HepG2 (cell line): ENCODE results near the gene CST3. TPM values are rescaled to one million over a fixed set of nuclear protein-coding genes. Genes with fewer than 3 reads are reported as not detected.

Experiments used
- ATAC-seq: fragments of 200-7000 bp; cut with Tn5 transposase; 3 replicates; pipeline ENCODE4 v1.9.1; 2020; ENCODE audit warnings: mild to moderate bottlenecking, moderate library complexity
- BruUV-seq: library from RNA; stranded (reverse); fragments of 400-500 nt; replicated peaks from 2 replicates; lab custom pipeline; 2021; lab: Mats Ljungman, UMichigan
- CTCF ChIA-PET: fragments of 300-600 bp; formaldehyde crosslinking; extraction: SDS; loops from one replicate; lab custom pipeline; 2021; ENCODE audit warnings: low total read pairs, inconsistent platforms, low intra/inter-chr PET ratio; lab: Yijun Ruan, JAX
- POLR2A ChIA-PET: fragments of 350-600 bp; sonication (Branson Sonifier 250); formaldehyde crosslinking; loops from one replicate; lab custom pipeline; 2020; ENCODE audit warnings: antibody characterized with exemption, inconsistent platforms; lab: Yijun Ruan, JAX
- DNase-seq: peaks from one replicate; pipeline ENCODE4 v3.0.0-alpha.2; 2015; ENCODE audit warnings: low spot score
- FAIRE-seq: peaks from 3 replicates; lab custom pipeline; 2011; peaks lifted over from hg19 to GRCh38; lab: Jason Lieb, UNC
- H2AFZ ChIP-seq: one replicate; pipeline ENCODE4 v1.6.1; 2011; ENCODE audit warnings: low read length, inconsistent platforms
- H3K27ac ChIP-seq: fragments of 300-600 bp; 3 replicates; pipeline ENCODE4 v1.8.0; 2011; ENCODE audit warnings: mixed run types, mild to moderate bottlenecking, mixed read lengths, low read length, inconsistent platforms; ENCODE audit not compliant: insufficient read depth; ENCODE audit errors: extremely low read length
- H3K27me3 ChIP-seq, 2 experiments: fragments of 200-600 bp in 1 of 2; 2 replicates in 1 of 2; 3 replicates in 1 of 2; pipeline versions ENCODE4 v1.6.0 to v1.8.0; 2011; ENCODE audit warnings: low read length in 2 of 2, mild to moderate bottlenecking in 2 of 2, moderate library complexity in 2 of 2, inconsistent platforms in 1 of 2; ENCODE audit not compliant: insufficient read depth in 2 of 2, control insufficient read depth in 1 of 2
- H3K36me3 ChIP-seq, 2 experiments: fragments of 200-600 bp in 1 of 2; replicated peaks in 1 of 2; 2 replicates in 1 of 2; 3 replicates in 1 of 2; pipeline versions ENCODE4 v1.5.1 to v1.8.0; 2011; ENCODE audit warnings: low read length in 2 of 2, inconsistent platforms in 1 of 2; ENCODE audit not compliant: insufficient read depth in 2 of 2, control insufficient read depth in 1 of 2
- H3K4me1 ChIP-seq: 2 replicates; pipeline ENCODE4 v1.5.1; 2012; ENCODE audit warnings: low read length, inconsistent platforms; ENCODE audit not compliant: insufficient read depth
- H3K4me2 ChIP-seq: 2 replicates; pipeline ENCODE4 v1.6.0; 2011; ENCODE audit warnings: low read depth, low read length, inconsistent platforms
- H3K4me3 ChIP-seq, 3 experiments: fragments of 200-600 bp in 1 of 3; sonication (generic), shearing (Covaris generic) in 1 of 3; replicated peaks in 1 of 3; 2 replicates each; pipeline ENCODE4 v1.5.1; 2011 to 2016; ENCODE audit warnings: low read length in 3 of 3, inconsistent platforms in 2 of 3, low read depth in 2 of 3, mild to moderate bottlenecking in 2 of 3, control low read depth in 1 of 3, mixed read lengths in 1 of 3; ENCODE audit not compliant: insufficient read depth in 1 of 3
- H3K79me2 ChIP-seq: one replicate; pipeline ENCODE4 v1.6.1; 2011; ENCODE audit warnings: low read length, inconsistent platforms; ENCODE audit not compliant: insufficient read depth
- H3K9ac ChIP-seq: 2 replicates; pipeline ENCODE4 v1.6.0; 2011; ENCODE audit warnings: mild to moderate bottlenecking, low read depth, low read length, inconsistent platforms; ENCODE audit not compliant: insufficient read depth
- H3K9me3 ChIP-seq: 2 replicates; pipeline ENCODE4 v1.5.1; 2012; ENCODE audit warnings: mild to moderate bottlenecking, low read length
- H4K20me1 ChIP-seq: 2 replicates; pipeline ENCODE4 v1.6.0; 2011; ENCODE audit warnings: inconsistent platforms, mild to moderate bottlenecking, low read length, moderate library complexity; ENCODE audit not compliant: insufficient read depth
- AKAP8 ChIP-seq: sonication (generic); formaldehyde crosslinking; IDR thresholded peaks from 2 replicates; pipeline ENCODE4 v1.5.1; 2020; ENCODE audit warnings: mild to moderate bottlenecking, missing genetic modification reagents
- ARID2 ChIP-seq: sonication (generic); formaldehyde crosslinking; IDR thresholded peaks from 2 replicates; pipeline ENCODE4 v1.8.1; 2022; ENCODE audit warnings: mild to moderate bottlenecking, missing genetic modification reagents, borderline replicate concordance
- CBX1 ChIP-seq: IDR thresholded peaks from one replicate; pipeline ENCODE4 v1.6.1; 2016; ENCODE audit warnings: antibody characterized with exemption, low read depth
- FOXA3 ChIP-seq: IDR thresholded peaks from 2 replicates; pipeline ENCODE4 v1.6.1; 2016; ENCODE audit warnings: missing genetic modification reagents, missing compliant biosample characterization
- FOXO1 ChIP-seq: sonication (generic); formaldehyde crosslinking; IDR thresholded peaks from 2 replicates; pipeline ENCODE4 v1.4.0; 2020; ENCODE audit warnings: missing genetic modification reagents
- JUND ChIP-seq: sonication (generic); formaldehyde crosslinking; IDR thresholded peaks from 2 replicates; pipeline ENCODE4 v1.8.0; 2022; ENCODE audit warnings: mild to moderate bottlenecking, missing genetic modification reagents
- KDM1A ChIP-seq: IDR thresholded peaks from 2 replicates; pipeline ENCODE4 v1.6.1; 2016; ENCODE audit warnings: missing compliant biosample characterization
- LCORL ChIP-seq, 2 experiments: fragments of 450-650 bp in 1 of 2; sonication (generic) in 1 of 2; formaldehyde crosslinking in 1 of 2; IDR thresholded peaks; 2 replicates each; pipeline versions ENCODE4 v1.5.0 to v1.6.1; 2017 to 2020; ENCODE audit warnings: antibody characterized with exemption in 1 of 2, missing genetic modification reagents in 1 of 2
- NFE2L2 ChIP-seq: fragments of 150-350 bp; IDR thresholded peaks from 2 replicates; pipeline ENCODE4 v1.6.1; 2014; ENCODE audit warnings: low read length
- NFYB ChIP-seq: sonication (generic); formaldehyde crosslinking; IDR thresholded peaks from 2 replicates; pipeline ENCODE4 v1.4.0; 2020; ENCODE audit warnings: missing genetic modification reagents
- PHB2 ChIP-seq: fragments of 450-650 bp; IDR thresholded peaks from 2 replicates; pipeline ENCODE4 v1.6.1; 2018; ENCODE audit not compliant: partially characterized antibody
- PHF5A ChIP-seq: IDR thresholded peaks from one replicate; pipeline ENCODE4 v1.6.1; 2018; ENCODE audit warnings: low read depth, missing genetic modification reagents; ENCODE audit not compliant: unreplicated experiment
- ZFP36L1 ChIP-seq: sonication (generic); formaldehyde crosslinking; IDR thresholded peaks from 2 replicates; pipeline ENCODE4 v1.8.0; 2022; ENCODE audit warnings: mild to moderate bottlenecking, missing genetic modification reagents, moderate library complexity
- ZFY ChIP-seq: sonication (generic); formaldehyde crosslinking; IDR thresholded peaks from 2 replicates; pipeline ENCODE4 v1.4.0; 2020; ENCODE audit warnings: missing genetic modification reagents
- ZMYM3 ChIP-seq: sonication (generic); formaldehyde crosslinking; IDR thresholded peaks from 2 replicates; pipeline ENCODE4 v1.5.1; 2020; ENCODE audit warnings: mild to moderate bottlenecking, missing genetic modification reagents
- ZNF180 ChIP-seq: sonication (generic); formaldehyde crosslinking; IDR thresholded peaks from 2 replicates; pipeline ENCODE4 v1.4.0; 2020; ENCODE audit warnings: low read depth, missing genetic modification reagents, borderline replicate concordance
- ZSCAN21 ChIP-seq: sonication (generic); formaldehyde crosslinking; IDR thresholded peaks from 2 replicates; pipeline ENCODE4 v1.8.0; 2022; ENCODE audit warnings: mild to moderate bottlenecking, missing genetic modification reagents, moderate library complexity, borderline replicate concordance
- WGBS: methylation state at CpG from one replicate; pipeline ENCODE4 v1.1.6; 2017; ENCODE audit warnings: low lambda C conversion rate; 5-methylcytosine and 5-hydroxymethylcytosine counted together
- in situ Hi-C: cut with HindIII; loops from 2 replicates; pipeline ENCODE4 v1.10.0; 2017; ENCODE audit warnings: low pct_unique_long_range_greater_than_20kb; ENCODE audit not compliant: extremely low pct_ligation_motif_present
- intact Hi-C: fragments of 100-400 bp; cut with micrococcal nuclease; formaldehyde crosslinking; loops from one replicate; pipeline ENCODE4 v1.10.0; 2022; ENCODE audit not compliant: unreplicated experiment
- polyA plus RNA-seq, 8 experiments: library from polyadenylated mRNA; depleted of rRNA in 3 of 8; stranded (reverse) in 7 of 8; unstranded in 1 of 8; fragments of >200 nt; fragmentation: Illumina TruSeq in 4 of 8; extraction: Trizol in 4 of 8; gene quantifications; 2 replicates each; pipeline versions ENCODE4 v1.2.1 to v1.2.3, GENCODE V29; 2011 to 2016; ENCODE audit warnings: low read depth in 4 of 8, missing spikeins in 1 of 8, mixed read lengths in 1 of 8; ENCODE audit not compliant: insufficient read depth in 1 of 8
- total RNA-seq, 5 experiments: library from RNA; depleted of rRNA; stranded (reverse); fragments of >200 nt; fragmentation: Illumina TruSeq; extraction: Trizol; gene quantifications; 2 replicates each; pipeline ENCODE4 v1.2.3, GENCODE V29; 2016; ENCODE audit warnings: low read depth in 1 of 5
- TF ChIP-seq, protein P1 (sequence below): sonication (generic); formaldehyde crosslinking; IDR thresholded peaks from 2 replicates; pipeline ENCODE4 v1.4.0; 2020; ENCODE audit warnings: missing genetic modification reagents
- TF ChIP-seq, protein P2 (sequence below): IDR thresholded peaks from 2 replicates; pipeline ENCODE4 v1.6.1; 2016
- TF ChIP-seq, protein P3 (sequence below): sonication (generic); formaldehyde crosslinking; IDR thresholded peaks from 2 replicates; pipeline ENCODE4 v1.8.0; 2022; ENCODE audit warnings: mild to moderate bottlenecking, missing genetic modification reagents

Gene CST3
- total and polyA plus RNA-seq, 2 of the 13 experiments (the other 11 are each of a cell fraction or from before 2014, with no cell fraction given) = 690 to 1,005 TPM

DNA sequence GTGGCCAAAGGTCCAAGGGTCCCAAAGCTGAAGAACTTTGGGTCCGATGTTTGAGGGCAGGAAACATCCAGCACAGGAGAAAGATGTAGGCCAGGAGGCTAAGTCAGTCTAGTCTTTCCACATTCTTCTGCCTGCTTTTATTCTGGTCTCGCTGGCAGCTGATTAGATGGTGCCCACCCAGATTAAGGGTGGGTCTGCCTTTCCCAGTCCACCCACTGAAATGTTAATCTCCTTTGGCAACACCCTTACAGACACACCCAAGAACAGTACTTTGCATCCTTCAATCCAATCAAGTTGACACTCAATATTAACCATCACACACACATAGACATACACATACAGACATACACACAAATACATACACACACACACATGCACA lies 21.8 kb upstream of the CST3 start (continued):
- TF ChIP-seq ZSCAN21 (0 out of 2 replicates have a peak, but pooled peaks have one; percentile 3), PHF5A (CRISPR knock-in tag) (peak; percentile 18)

GRCh38 chr20:23658989-23659609 lies 21.3 kb upstream of the CST3 start:
- Histone ChIP-seq H4K20me1 (no peaks in the 10 kb centered on the region), H2AFZ (peak overlapping the region; percentile 21), H3K27ac (peak overlapping the region; percentile 93), H3K9me3 (no peaks in the 10 kb centered on the region), H3K4me2 (peak overlapping the region; percentile 93), H3K9ac (peak overlapping the region; percentile 72), H3K4me3 (peak overlapping the region; percentile 23 to 65 (median 24); a peak in 4 of 6 replicates), H3K36me3 (no peaks in the 10 kb centered on the region), H3K79me2 (peaks cover 5% of the 10 kb centered on the region), H3K27me3 (no peaks in the 10 kb centered on the region), H3K4me1 (peaks cover 98% of the 10 kb centered on the region)
- DNase-seq (peak; percentile 89), FAIRE-seq (peak; percentile 91), ATAC-seq (peak; percentile 54)
- ChIA-PET CTCF (no interaction called here), POLR2A (interaction anchor here (5.4 to 9.9 kb wide), 2 partner anchors 10 to 23 kb away, joined by 71 to 543 read pairs; partner anchors contain the start of gene CST3)
- intact Hi-C loops (no loop called here), in situ Hi-C loops (no loop called here)
- WGBS = 14% methylated on average over 8 of the region's 8 CpGs
- no TSS peak for BruUV-seq
- no peak for TF ChIP-seq AKAP8 (CRISPR knock-in tag)
- peak; percentile 79 for TF ChIP-seq JUND (CRISPR knock-in tag)
- peak; percentile 91 for TF ChIP-seq ZMYM3 (CRISPR knock-in tag)
- TF ChIP-seq CBX1 = peak; percentile 38
- TF ChIP-seq, protein P1, sequence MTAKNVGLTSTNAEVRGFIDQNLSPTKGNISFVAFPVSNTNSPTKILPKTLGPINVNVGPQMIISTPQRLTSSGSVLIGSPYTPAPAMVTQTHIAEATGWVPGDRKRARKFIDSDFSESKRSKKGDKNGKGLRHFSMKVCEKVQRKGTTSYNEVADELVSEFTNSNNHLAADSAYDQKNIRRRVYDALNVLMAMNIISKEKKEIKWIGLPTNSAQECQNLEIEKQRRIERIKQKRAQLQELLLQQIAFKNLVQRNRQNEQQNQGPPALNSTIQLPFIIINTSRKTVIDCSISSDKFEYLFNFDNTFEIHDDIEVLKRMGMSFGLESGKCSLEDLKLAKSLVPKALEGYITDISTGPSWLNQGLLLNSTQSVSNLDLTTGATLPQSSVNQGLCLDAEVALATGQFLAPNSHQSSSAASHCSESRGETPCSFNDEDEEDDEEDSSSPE (CRISPR knock-in tag) = 0 out of 2 replicates have a peak, but pooled peaks have one; percentile 14
- peak; percentile 7; the same call in 1 of the 2 replicates for TF ChIP-seq NFYB (CRISPR knock-in tag)
- peak; percentile 20; the same call in 1 of the 2 replicates for TF ChIP-seq NFE2L2
- peak; percentile 64 for TF ChIP-seq LCORL (IDR thresholded peaks at IDR 0.05)
- TF ChIP-seq LCORL (CRISPR knock-in tag; IDR thresholded peaks at IDR 0.05) = peak; percentile 78
- peak; percentile 83 for TF ChIP-seq ZFY (CRISPR knock-in tag)
- TF ChIP-seq ZFP36L1 (CRISPR knock-in tag) = 0 out of 2 replicates have a peak, but pooled peaks have one; percentile 43
- TF ChIP-seq KDM1A (CRISPR knock-in tag) = peak; percentile 35; the same call in 1 of the 2 replicates
- 0 out of 2 replicates have a peak, but pooled peaks have one; percentile 36 for TF ChIP-seq FOXO1 (CRISPR knock-in tag)
- TF ChIP-seq PHB2 = no peak
- no peak for TF ChIP-seq ZNF180 (CRISPR knock-in tag)
- TF ChIP-seq, protein P2, sequence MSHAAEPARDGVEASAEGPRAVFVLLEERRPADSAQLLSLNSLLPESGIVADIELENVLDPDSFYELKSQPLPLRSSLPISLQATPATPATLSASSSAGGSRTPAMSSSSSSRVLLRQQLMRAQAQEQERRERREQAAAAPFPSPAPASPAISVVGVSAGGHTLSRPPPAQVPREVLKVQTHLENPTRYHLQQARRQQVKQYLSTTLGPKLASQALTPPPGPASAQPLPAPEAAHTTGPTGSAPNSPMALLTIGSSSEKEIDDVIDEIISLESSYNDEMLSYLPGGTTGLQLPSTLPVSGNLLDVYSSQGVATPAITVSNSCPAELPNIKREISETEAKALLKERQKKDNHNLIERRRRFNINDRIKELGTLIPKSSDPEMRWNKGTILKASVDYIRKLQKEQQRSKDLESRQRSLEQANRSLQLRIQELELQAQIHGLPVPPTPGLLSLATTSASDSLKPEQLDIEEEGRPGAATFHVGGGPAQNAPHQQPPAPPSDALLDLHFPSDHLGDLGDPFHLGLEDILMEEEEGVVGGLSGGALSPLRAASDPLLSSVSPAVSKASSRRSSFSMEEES (CRISPR knock-in tag) = 0 out of 2 replicates have a peak, but pooled peaks have one; percentile 29
- TF ChIP-seq ARID2 (CRISPR knock-in tag) = peak; percentile 89; the same call in 1 of the 2 replicates
- TF ChIP-seq FOXA3 (CRISPR knock-in tag) = peak; percentile 68
- TF ChIP-seq, protein P3, sequence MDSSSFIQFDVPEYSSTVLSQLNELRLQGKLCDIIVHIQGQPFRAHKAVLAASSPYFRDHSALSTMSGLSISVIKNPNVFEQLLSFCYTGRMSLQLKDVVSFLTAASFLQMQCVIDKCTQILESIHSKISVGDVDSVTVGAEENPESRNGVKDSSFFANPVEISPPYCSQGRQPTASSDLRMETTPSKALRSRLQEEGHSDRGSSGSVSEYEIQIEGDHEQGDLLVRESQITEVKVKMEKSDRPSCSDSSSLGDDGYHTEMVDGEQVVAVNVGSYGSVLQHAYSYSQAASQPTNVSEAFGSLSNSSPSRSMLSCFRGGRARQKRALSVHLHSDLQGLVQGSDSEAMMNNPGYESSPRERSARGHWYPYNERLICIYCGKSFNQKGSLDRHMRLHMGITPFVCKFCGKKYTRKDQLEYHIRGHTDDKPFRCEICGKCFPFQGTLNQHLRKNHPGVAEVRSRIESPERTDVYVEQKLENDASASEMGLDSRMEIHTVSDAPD (CRISPR knock-in tag) = 0 out of 2 replicates have a peak, but pooled peaks have one; percentile 62
